Epithelial cell of proximal tubule (primary cell): ENCODE data around the gene CLEC4D. TPM values are rescaled to one million over a fixed set of nuclear protein-coding genes. Genes with fewer than 3 reads are reported as not detected.
"Not testable (repeated sequence)": the region's sequence is repeated elsewhere in the genome, so short reads cannot be mapped to it uniquely, and the experiment has no call there.

Source experiments
- DNase-seq: peaks from one replicate; pipeline ENCODE4 v3.0.0-alpha.2; 2011; ENCODE audit warnings: low read depth
- H3K4me3 ChIP-seq: 2 replicates; pipeline ENCODE4 v1.5.1; 2011; ENCODE audit warnings: low read depth, mild to moderate bottlenecking, low read length
- total RNA-seq: library from RNA; depleted of rRNA; stranded (reverse); fragments of >200 nt; gene quantifications from 2 replicates; pipeline ENCODE4 v1.2.3, GENCODE V29; 2015
- TF ChIP-seq, protein P1 (sequence below): conservative IDR thresholded peaks from 2 replicates; pipeline ENCODE4 v1.5.1; 2012; ENCODE audit warnings: low read depth, mild to moderate bottlenecking, low read length

The CLEC4D gene
- total RNA-seq, 1 donor from 2014 or later, result not detected

DNA sequence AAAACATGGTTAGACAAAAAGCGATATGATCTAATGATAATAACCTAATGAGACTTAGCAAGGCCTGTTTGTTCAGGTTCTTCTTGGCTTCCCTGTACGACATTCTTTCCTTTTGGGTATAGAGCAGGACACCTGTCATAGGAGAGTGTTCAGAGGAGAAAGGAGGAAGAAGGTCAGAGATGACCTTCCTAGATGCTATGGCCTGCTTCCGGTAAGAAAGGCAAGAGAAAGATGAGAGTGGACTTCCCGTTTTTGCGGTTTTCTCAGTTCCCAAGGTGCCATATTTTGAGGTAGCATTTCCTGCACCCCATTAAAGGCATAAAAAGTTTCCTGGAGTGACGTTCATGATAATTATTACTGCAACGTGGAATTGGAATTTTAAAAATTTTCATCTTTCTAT, 18.7 kb downstream of the CLEC4D start:
- TF ChIP-seq, protein P1, sequence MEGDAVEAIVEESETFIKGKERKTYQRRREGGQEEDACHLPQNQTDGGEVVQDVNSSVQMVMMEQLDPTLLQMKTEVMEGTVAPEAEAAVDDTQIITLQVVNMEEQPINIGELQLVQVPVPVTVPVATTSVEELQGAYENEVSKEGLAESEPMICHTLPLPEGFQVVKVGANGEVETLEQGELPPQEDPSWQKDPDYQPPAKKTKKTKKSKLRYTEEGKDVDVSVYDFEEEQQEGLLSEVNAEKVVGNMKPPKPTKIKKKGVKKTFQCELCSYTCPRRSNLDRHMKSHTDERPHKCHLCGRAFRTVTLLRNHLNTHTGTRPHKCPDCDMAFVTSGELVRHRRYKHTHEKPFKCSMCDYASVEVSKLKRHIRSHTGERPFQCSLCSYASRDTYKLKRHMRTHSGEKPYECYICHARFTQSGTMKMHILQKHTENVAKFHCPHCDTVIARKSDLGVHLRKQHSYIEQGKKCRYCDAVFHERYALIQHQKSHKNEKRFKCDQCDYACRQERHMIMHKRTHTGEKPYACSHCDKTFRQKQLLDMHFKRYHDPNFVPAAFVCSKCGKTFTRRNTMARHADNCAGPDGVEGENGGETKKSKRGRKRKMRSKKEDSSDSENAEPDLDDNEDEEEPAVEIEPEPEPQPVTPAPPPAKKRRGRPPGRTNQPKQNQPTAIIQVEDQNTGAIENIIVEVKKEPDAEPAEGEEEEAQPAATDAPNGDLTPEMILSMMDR, result no peak
- no peak for DNase-seq
- no peak overlapping the region for H3K4me3 ChIP-seq

DNA sequence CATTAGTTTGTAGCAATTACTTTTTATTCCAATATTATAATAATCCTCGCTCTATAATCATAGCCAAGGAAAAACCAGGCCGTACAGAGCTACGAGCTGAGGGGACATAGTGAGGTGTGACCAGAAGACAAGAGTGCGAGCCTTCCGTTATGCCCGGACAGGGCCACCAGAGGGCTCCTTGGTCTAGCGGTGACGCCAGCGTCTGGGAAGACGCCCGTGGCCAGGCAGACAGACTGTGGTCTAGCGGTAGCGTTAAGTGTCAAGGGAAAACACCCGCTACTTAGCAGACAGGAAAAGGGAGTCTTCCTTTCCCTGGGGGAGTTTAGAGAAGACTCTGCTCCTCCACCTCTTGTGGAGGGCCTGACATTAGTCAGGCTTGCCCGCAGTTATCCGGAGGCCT, 24.5 kb downstream of the CLEC4D start:
- not testable (repeated sequence) for H3K4me3 ChIP-seq, DNase-seq
- TF ChIP-seq, protein P1, result peak; percentile 17

DNA sequence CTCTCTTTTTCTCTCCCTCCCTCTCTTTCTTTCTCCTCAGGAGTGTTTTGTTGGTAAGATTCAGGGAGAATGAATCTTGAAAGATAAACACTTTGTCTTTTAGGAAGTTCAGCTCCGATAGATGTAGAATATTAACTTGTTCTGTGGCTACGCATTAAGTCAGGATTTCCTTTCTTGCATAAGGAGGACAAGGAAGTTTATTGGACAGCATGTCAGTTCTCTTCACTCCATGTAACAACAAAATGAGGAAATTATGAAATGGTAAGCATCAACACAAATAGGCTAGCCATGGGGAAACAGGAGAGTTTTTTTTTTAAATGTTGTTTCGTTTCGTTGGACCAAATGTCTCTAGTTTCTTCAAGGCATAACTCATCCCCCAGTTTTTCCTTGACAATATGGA, 27.5 kb downstream of the CLEC4D start, which contains the start of gene CLEC4E:
Gene CLEC4E (minus strand): TSS at position 75 of the 400 bp plus-strand sequence. CDS start 108 bp downstream, outside the sequence.
- not testable (repeated sequence) for DNase-seq

DNA sequence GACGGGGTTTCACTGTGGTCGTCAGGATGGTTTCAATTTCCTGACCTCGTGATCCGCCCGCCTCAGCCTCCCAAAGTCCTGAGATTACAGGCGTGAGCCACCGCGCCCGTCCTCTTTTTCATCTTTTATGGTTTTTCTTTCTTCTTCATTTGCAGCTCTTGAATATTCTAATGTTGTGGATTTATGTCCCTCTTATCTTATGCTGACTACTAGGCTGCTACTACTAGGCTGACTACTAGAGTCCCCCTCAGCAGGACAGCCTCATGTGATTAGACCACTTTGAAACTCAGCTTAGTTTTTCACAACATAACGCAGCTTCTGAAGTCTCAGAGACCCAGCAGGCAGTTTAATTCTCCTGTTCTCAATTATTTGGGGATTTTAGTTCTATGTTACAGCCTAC, 28.3 kb downstream of the CLEC4D start:
- no peak overlapping the region for H3K4me3 ChIP-seq
- TF ChIP-seq, protein P1, result no peak
- DNase-seq, result no peak

More for the DNA sequence above, 27.5 kb downstream of the CLEC4D start, which contains the start of gene CLEC4E:
- peak within 1 kb of the TSS; percentile 14 for H3K4me3 ChIP-seq

DNA sequence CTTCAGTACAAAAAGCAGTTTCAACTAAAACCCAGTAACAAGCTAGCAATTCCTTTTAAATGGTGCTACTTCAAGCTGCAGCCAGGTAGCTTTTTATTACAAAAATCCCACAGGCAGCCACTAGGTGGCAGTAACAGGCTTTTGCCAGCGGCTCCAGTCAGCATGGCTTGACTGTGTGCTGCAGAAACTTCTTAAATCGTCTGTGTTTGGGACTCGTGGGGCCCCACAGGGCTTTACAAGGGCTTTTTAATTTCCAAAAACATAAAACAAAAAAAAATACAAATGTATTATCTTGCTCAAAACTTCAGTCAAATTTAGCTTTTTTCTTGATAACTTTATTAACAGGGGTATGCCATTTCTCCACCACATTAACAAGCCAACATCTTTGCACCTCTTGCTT, 31.0 kb downstream of the CLEC4D start:
- TF ChIP-seq, protein P1, result peak; percentile 86
- no peak for DNase-seq
- no peak overlapping the region for H3K4me3 ChIP-seq

DNA sequence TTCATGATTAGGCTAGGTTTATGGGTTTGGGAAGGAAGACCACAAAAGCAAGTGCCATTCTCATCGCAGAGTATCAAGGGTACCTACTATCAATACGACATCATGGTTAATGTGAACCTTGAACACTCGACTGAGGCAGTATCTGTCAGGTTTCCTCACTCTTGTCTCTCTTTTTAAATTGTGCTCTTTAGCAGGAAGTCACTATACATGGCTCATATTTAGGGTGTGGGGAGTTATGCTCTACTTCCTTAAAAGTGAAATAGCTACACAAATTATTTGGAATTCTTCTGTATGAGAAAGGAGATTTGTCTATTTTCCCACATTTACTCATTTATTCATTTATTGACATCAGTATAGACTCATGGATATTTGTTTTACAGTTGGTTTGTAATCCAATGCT, 33.3 kb downstream of the CLEC4D start:
- no peak overlapping the region for H3K4me3 ChIP-seq
- TF ChIP-seq, protein P1, result no peak
- DNase-seq, result no peak

DNA sequence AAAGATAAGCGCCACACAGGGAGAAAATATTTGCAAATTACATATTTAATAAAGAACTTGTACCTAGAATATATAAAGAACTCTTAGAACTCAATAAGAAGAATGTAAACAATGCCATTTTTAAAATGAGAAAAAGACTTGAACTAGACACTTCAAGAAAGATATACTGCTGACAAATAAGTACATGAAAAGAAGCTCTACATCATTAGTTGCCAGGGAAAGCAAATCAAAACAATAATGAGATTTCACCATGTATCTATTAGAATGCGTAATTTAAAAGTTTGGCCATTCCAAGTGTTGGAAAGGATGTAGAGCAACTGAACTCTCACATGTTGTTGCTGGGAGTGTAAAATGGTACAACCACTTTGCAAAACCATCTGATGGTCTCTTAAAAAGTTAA, 34.3 kb downstream of the CLEC4D start:
- no peak for DNase-seq
- no peak overlapping the region for H3K4me3 ChIP-seq
- TF ChIP-seq, protein P1, result no peak
